Measurements from ENCODE around the gene SEM1.
"Not testable (repeated sequence)": the region's sequence is repeated elsewhere in the genome, so short reads cannot be mapped to it uniquely, and the experiment has no call there.

GRCh38 chr7:96643436-96643835, 66.2 kb downstream of the SEM1 start:
- TF ChIP-seq CTCF (IDR thresholded peaks at IDR 0.05; ENCODE audit: insufficient read depth, low read length); REST (IDR thresholded peaks at IDR 0.05; ENCODE audit: insufficient replicate concordance, low read depth); POLR2AphosphoS5 (IDR thresholded peaks at IDR 0.05; ENCODE audit: low read depth): not testable (repeated sequence)

Data from HL-60 (cell line).